Measurements from ENCODE around the gene DGLUCY.

DNA sequence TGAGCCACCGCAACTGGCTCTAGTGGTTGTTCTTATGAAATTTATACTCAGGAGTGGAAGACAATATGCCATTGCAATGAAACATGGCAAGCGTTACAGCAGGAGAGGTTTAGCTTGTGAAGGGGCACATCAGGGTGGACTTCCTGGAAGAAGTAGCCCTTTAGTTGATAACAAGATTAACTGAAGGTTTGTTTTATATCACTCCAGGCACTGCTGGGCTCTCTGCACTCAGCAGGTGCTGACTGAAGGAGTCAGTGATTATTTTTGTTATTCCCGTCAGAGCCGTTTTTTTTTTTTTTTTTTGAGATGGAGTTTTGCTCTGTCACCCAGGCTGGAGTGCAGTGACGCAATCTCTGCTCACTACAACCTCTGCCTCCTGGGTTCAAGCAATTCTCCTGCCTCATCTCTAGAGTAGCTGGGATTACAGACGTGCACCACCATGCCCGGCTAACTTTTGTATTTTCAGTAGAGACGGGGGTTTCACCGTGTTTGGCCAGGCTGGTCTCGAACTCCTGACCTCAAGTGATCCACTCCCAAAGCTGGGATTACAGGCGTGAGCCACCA lies 148.2 kb downstream of the DGLUCY start:
- TF ChIP-seq POLR2A (IDR thresholded peaks at IDR 0.05) (no peak), POLR2AphosphoS5 (IDR thresholded peaks at IDR 0.05) (no peak)
- TF ChIP-seq, protein P1, sequence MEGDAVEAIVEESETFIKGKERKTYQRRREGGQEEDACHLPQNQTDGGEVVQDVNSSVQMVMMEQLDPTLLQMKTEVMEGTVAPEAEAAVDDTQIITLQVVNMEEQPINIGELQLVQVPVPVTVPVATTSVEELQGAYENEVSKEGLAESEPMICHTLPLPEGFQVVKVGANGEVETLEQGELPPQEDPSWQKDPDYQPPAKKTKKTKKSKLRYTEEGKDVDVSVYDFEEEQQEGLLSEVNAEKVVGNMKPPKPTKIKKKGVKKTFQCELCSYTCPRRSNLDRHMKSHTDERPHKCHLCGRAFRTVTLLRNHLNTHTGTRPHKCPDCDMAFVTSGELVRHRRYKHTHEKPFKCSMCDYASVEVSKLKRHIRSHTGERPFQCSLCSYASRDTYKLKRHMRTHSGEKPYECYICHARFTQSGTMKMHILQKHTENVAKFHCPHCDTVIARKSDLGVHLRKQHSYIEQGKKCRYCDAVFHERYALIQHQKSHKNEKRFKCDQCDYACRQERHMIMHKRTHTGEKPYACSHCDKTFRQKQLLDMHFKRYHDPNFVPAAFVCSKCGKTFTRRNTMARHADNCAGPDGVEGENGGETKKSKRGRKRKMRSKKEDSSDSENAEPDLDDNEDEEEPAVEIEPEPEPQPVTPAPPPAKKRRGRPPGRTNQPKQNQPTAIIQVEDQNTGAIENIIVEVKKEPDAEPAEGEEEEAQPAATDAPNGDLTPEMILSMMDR (IDR thresholded peaks at IDR 0.05 in 8 of 11, conservative IDR thresholded peaks at IDR 0.05 in 3 of 11): no peak

Measured in spleen (tissue), 7 donors.